ENCODE results near the gene NEU4. TPM values are rescaled to one million over a fixed set of nuclear protein-coding genes. Genes with fewer than 3 reads are reported as not detected.
"Not testable (repeated sequence)": the region's sequence is repeated elsewhere in the genome, so short reads cannot be mapped to it uniquely, and the experiment has no call there.

Gene NEU4
- polyA plus RNA-seq, 3 donors, result 0.26 to 2.6 (median 0.99) TPM

DNA sequence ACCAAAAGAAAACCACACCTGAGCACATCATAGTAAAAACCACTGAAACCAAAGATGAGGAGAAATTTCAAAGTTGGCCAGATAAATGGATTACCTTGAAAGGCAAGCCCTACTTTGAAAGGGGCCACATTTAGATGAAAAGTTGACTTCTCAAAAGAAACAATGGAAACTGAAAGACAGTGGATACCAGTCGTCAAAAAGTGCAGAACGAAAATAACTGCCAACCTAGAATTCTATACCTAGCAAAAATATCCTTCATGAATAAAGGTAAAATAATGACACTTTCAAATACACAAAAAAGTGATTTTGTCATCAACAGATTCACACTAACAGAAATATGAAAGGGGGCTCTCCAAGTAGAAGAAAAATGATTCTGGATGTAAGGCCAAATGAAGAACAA is 18.4 kb downstream of the NEU4 start:
- H3K4me3 Mint-ChIP-seq, result no peak overlapping the region

GRCh38 chr2:241833101-241833663 is 24.2 kb downstream of the NEU4 start:
- Histone ChIP-seq H3K36me3 (replicated peaks in 1 of 2; ENCODE audit: control insufficient read depth in 1 of 2, insufficient read depth in 2 of 2, low read length in 2 of 2) (no peaks in the 10 kb centered on the region), H3K79me2 (ENCODE audit: insufficient read depth, low read length) (no peaks in the 10 kb centered on the region), H3K4me3 (replicated peaks in 1 of 3; ENCODE audit: low read depth in 2 of 3, low read length in 3 of 3) (no peak overlapping the region), H3K9ac (ENCODE audit: insufficient read depth, low read length, poor library complexity, severe bottlenecking) (no peak overlapping the region), H3K9me3 (replicated peaks in 1 of 2; ENCODE audit: control insufficient read depth in 1 of 2, insufficient read depth in 1 of 2, low read length in 2 of 2) (no peaks in the 10 kb centered on the region), H4K20me1 (ENCODE audit: insufficient read depth, low read length) (no peaks in the 10 kb centered on the region), H3K27ac (ENCODE audit: low read depth in 1 of 2, low read length in 2 of 2) (no peak overlapping the region), H3K4me2 (replicated peaks; ENCODE audit: extremely low read depth, low read length, poor library complexity, severe bottlenecking) (no peak overlapping the region), H3K4me1 (ENCODE audit: control insufficient read depth in 1 of 2, insufficient read depth in 2 of 2, low read length in 2 of 2) (no peaks in the 10 kb centered on the region), H2AFZ (ENCODE audit: insufficient read depth, low read depth, low read length, poor library complexity, severe bottlenecking) (no peak overlapping the region), H3K27me3 (ENCODE audit: control insufficient read depth in 2 of 2, insufficient read depth in 2 of 2, low read length in 2 of 2) (no peaks in the 10 kb centered on the region)
- WGBS (ENCODE audit: insufficient coverage), result 20% methylated on average over 1 of the region's 13 CpGs
- intact Hi-C loops (cut with micrococcal nuclease), result no loop called here
- Mint-ChIP-seq H3K36me3 (no peaks in the 10 kb centered on the region), H3K4me1 (no peaks in the 10 kb centered on the region), H3K27ac (no peak overlapping the region), H3K9me3 (peaks cover 3 to 14% (median 8%) of the 10 kb centered on the region in 7 donors), H3K4me3 (no peak overlapping the region), H3K27me3 (ENCODE audit: low read depth in 3 of 3) (peaks cover 6 to 25% (median 11%) of the 10 kb centered on the region in 3 donors)
- TF ChIP-seq, protein P1, sequence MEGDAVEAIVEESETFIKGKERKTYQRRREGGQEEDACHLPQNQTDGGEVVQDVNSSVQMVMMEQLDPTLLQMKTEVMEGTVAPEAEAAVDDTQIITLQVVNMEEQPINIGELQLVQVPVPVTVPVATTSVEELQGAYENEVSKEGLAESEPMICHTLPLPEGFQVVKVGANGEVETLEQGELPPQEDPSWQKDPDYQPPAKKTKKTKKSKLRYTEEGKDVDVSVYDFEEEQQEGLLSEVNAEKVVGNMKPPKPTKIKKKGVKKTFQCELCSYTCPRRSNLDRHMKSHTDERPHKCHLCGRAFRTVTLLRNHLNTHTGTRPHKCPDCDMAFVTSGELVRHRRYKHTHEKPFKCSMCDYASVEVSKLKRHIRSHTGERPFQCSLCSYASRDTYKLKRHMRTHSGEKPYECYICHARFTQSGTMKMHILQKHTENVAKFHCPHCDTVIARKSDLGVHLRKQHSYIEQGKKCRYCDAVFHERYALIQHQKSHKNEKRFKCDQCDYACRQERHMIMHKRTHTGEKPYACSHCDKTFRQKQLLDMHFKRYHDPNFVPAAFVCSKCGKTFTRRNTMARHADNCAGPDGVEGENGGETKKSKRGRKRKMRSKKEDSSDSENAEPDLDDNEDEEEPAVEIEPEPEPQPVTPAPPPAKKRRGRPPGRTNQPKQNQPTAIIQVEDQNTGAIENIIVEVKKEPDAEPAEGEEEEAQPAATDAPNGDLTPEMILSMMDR (IDR thresholded peaks at IDR 0.05), result no peak
- no peak for DNase-seq

More for the DNA sequence above, 18.4 kb downstream of the NEU4 start:
- Mint-ChIP-seq H3K36me3 (no peaks in the 10 kb centered on the region), H3K4me1 (no peaks in the 10 kb centered on the region), H3K9me3 (peaks cover 15 to 40% (median 35%) of the 10 kb centered on the region in 7 donors), H3K27ac (no peak overlapping the region), H3K27me3 (ENCODE audit: low read depth in 3 of 3) (peaks cover 3 to 15% (median 9%) of the 10 kb centered on the region in 3 donors)
- intact Hi-C loops (cut with micrococcal nuclease), result no loop called here
- no peaks in the 10 kb centered on the region for H4K20me1 ChIP-seq (ENCODE audit: insufficient read depth, low read length)
- no peak overlapping the region for H3K4me3 ChIP-seq (replicated peaks in 1 of 3; ENCODE audit: low read depth in 2 of 3, low read length in 3 of 3)
- no peaks in the 10 kb centered on the region for H3K4me1 ChIP-seq (ENCODE audit: control insufficient read depth in 1 of 2, insufficient read depth in 2 of 2, low read length in 2 of 2)
- DNase-seq, result no peak
- H3K27ac ChIP-seq (ENCODE audit: low read depth in 1 of 2, low read length in 2 of 2), result no peak overlapping the region
- TF ChIP-seq, protein P1 (IDR thresholded peaks at IDR 0.05), result no peak
- H3K4me2 ChIP-seq (replicated peaks; ENCODE audit: extremely low read depth, low read length, poor library complexity, severe bottlenecking), result no peak overlapping the region
- no peaks in the 10 kb centered on the region for H3K79me2 ChIP-seq (ENCODE audit: insufficient read depth, low read length)
- H3K36me3 ChIP-seq (replicated peaks in 1 of 2; ENCODE audit: control insufficient read depth in 1 of 2, insufficient read depth in 2 of 2, low read length in 2 of 2), result no peaks in the 10 kb centered on the region
- H3K9ac ChIP-seq (ENCODE audit: insufficient read depth, low read length, poor library complexity, severe bottlenecking), result no peak overlapping the region
- peaks cover 12 to 20% of the 10 kb centered on the region in 2 donors for H3K9me3 ChIP-seq (replicated peaks in 1 of 2; ENCODE audit: control insufficient read depth in 1 of 2, insufficient read depth in 1 of 2, low read length in 2 of 2)
- no peaks in the 10 kb centered on the region for H3K27me3 ChIP-seq (ENCODE audit: control insufficient read depth in 2 of 2, insufficient read depth in 2 of 2, low read length in 2 of 2)
- WGBS (ENCODE audit: insufficient coverage), result no CpG with 5 or more reads among the region's 2 CpGs
- no peak overlapping the region for H2AFZ ChIP-seq (ENCODE audit: insufficient read depth, low read depth, low read length, poor library complexity, severe bottlenecking)

DNA sequence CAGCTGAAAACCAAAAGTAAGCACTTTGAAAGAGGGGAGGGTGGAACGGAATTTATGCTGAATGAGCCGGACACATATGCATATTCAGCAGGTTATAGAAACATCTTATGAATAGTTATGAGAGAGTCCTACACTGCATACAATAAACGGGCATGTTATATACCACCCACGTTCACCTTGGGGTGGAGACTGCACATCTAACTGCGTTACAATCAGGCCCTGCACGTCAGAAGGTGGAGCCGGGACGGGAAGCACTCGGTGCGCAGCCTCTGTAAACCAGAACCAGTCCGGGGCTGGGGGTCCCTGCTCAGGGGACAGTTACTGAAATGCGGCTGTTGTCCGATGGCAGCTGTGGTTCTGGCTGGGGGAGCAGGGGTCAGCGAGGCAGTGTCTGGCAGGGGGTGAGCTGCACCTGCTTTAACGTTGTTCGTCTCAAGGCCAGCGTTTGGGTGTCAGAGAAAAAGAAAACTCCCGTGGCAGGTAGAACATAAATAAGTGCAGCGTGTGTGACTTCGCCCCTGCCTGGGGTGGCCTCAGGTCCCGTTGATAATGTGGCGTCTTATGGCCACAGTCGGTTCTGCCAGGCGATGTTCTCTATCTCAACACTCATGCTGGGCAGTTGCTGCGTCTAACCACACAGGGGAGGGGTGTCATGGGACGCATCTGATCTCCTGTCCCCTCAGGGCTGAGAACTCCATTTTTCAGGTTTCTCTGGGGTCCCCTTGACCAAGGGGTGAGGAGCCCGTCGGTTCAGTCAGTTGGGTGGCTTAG is 24.9 kb downstream of the NEU4 start:
- H3K27me3 ChIP-seq (ENCODE audit: control insufficient read depth in 2 of 2, insufficient read depth in 2 of 2, low read length in 2 of 2); H3K27ac Mint-ChIP-seq; H3K9ac ChIP-seq (ENCODE audit: insufficient read depth, low read length, poor library complexity, severe bottlenecking); H3K36me3 Mint-ChIP-seq; H3K36me3 ChIP-seq (replicated peaks in 1 of 2; ENCODE audit: control insufficient read depth in 1 of 2, insufficient read depth in 2 of 2, low read length in 2 of 2); H3K4me1 ChIP-seq (ENCODE audit: control insufficient read depth in 1 of 2, insufficient read depth in 2 of 2, low read length in 2 of 2); H3K79me2 ChIP-seq (ENCODE audit: insufficient read depth, low read length); H4K20me1 ChIP-seq (ENCODE audit: insufficient read depth, low read length); H3K4me2 ChIP-seq (replicated peaks; ENCODE audit: extremely low read depth, low read length, poor library complexity, severe bottlenecking); H3K27ac ChIP-seq (ENCODE audit: low read depth in 1 of 2, low read length in 2 of 2); H3K9me3 Mint-ChIP-seq; H2AFZ ChIP-seq (ENCODE audit: insufficient read depth, low read depth, low read length, poor library complexity, severe bottlenecking); H3K4me3 ChIP-seq (replicated peaks in 1 of 3; ENCODE audit: low read depth in 2 of 3, low read length in 3 of 3); DNase-seq; intact Hi-C loops (cut with micrococcal nuclease); H3K4me3 Mint-ChIP-seq; H3K9me3 ChIP-seq (replicated peaks in 1 of 2; ENCODE audit: control insufficient read depth in 1 of 2, insufficient read depth in 1 of 2, low read length in 2 of 2); H3K4me1 Mint-ChIP-seq: not testable (repeated sequence)
- H3K27me3 Mint-ChIP-seq (ENCODE audit: low read depth in 3 of 3), result peaks cover 6 to 27% (median 11%) of the 10 kb centered on the region in 3 donors
- WGBS (ENCODE audit: insufficient coverage), result 94% methylated on average over 18 of the region's 28 CpGs

Data from CD14-positive monocyte (primary cell).